Rectal smooth muscle tissue (tissue), 1 donor: ENCODE results near the gene TTC39C.
"Not testable (repeated sequence)": the region's sequence is repeated elsewhere in the genome, so short reads cannot be mapped to it uniquely, and the experiment has no call there.

Source experiments
- H3K27ac ChIP-seq: one replicate; pipeline ENCODE4 v1.7.0; 2013; ENCODE audit warnings: low read depth, low read length, inconsistent platforms
- H3K27me3 ChIP-seq: one replicate; pipeline ENCODE4 v1.7.0; 2013; ENCODE audit warnings: low read length; ENCODE audit not compliant: control insufficient read depth, insufficient read depth
- H3K36me3 ChIP-seq: one replicate; pipeline ENCODE4 v1.7.0; 2013; ENCODE audit warnings: low read length; ENCODE audit not compliant: control insufficient read depth, insufficient read depth
- H3K4me1 ChIP-seq: one replicate; pipeline ENCODE4 v1.7.0; 2013; ENCODE audit warnings: low read length; ENCODE audit not compliant: control insufficient read depth, insufficient read depth
- H3K4me3 ChIP-seq: one replicate; pipeline ENCODE4 v1.7.0; 2013; ENCODE audit warnings: low read length
- H3K9ac ChIP-seq: one replicate; pipeline ENCODE4 v1.7.0; 2013; ENCODE audit warnings: low read length

The TTC39C gene

DNA sequence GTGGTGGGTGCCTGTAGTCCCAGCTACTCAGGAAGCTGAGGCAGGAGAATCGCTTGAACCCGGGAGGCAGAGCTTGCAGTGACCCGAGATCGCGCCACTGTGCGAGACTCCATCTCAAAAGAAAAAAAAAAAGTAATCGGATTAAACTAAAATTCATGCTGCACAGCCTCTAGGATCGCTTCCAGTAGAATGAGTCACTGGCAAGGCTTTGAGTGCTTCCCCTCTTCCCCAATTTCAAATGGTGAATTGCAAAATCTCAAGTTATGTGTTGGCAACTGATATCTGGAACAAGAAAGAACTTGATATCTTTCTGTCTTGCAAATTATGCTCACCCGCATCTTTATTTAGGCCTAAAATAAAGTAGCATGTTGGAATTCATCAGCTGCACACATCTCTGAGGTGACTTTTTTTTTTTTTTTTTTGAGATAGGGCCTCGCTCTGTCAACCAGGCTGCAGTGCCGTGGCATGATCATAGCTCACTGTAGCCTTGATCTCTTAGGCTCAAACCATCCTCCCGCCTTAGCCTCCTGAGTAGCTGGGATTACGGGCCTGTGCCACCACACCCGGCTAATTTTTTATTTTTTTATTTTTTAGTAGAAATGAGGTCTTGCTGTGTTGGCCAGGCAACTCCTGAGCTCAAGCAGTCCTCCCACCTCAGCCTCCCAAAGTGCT, 12.7 kb downstream of the TTC39C start:
- Histone ChIP-seq H3K4me1 (no peaks in the 10 kb centered on the region), H3K9ac (no peak overlapping the region), H3K36me3 (no peaks in the 10 kb centered on the region), H3K4me3 (no peak overlapping the region), H3K27me3 (no peaks in the 10 kb centered on the region), H3K27ac (no peak overlapping the region)

DNA sequence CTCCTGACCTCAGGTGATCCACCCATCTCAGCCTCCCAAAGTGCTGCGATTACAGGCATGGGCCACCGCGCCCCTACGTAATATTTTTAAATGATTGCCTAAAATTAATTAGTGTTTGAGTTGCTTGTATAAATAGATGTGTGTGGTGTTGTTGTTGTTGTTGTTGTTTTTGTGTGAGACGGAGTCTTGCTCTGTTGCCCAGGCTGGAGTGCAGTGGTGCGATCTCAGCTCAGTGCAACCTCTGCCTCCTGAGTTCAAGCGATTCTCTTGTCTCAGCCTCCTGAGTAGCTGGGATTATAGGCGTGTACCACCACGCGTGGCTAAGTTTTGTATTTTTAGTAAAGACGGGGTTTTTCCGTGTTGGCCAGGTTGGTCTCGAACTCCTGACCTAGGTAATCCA, 14.4 kb downstream of the TTC39C start:
- not testable (repeated sequence) for H3K27me3 ChIP-seq, H3K27ac ChIP-seq, H3K4me3 ChIP-seq, H3K9ac ChIP-seq, H3K4me1 ChIP-seq, H3K36me3 ChIP-seq

DNA sequence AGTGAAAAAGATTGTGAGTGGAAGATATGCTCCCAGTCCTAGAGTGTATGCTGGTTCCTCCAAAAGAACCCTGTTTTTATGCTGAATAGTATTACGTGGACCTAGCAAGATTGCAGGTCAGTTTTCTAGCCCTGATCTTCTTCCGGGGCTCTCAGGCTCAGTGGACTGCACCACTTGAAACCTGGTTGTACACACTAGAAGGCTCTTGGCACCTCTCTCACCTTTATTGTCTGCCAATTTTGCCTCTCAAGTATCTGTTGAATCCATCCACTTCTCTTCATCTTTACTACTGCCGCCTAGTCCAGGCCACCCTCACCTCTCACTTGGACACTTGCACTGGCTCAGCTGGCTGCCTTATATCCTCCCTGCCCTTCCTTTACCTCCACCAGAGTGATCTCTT, 16.8 kb downstream of the TTC39C start:
- Histone ChIP-seq H3K9ac (no peak overlapping the region), H3K27me3 (no peaks in the 10 kb centered on the region), H3K4me1 (no peaks in the 10 kb centered on the region), H3K36me3 (no peaks in the 10 kb centered on the region), H3K4me3 (no peak overlapping the region), H3K27ac (no peak overlapping the region)

DNA sequence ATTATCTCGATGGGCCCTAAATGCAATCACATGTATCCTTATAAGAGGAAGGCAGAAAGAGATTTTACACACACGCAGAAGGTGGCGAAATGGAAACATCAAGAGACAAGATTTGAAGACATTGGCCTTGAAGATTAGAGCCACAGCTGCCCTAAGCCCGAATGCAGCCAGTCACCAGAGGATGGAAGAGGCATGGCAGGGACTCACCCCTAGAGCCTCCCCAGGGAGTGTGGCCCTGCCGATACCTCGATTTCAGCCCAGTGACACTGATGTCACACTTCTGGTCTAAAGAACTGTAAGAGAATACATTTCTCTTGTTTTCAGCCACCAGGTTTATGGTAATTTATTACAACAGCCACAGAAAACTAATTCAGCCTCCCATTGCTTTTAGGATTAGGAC, 17.4 kb downstream of the TTC39C start:
- H3K27ac ChIP-seq: no peak overlapping the region
- H3K9ac ChIP-seq: no peak overlapping the region
- no peak overlapping the region for H3K4me3 ChIP-seq
- no peaks in the 10 kb centered on the region for H3K27me3 ChIP-seq
- H3K36me3 ChIP-seq: no peaks in the 10 kb centered on the region
- H3K4me1 ChIP-seq: no peaks in the 10 kb centered on the region

DNA sequence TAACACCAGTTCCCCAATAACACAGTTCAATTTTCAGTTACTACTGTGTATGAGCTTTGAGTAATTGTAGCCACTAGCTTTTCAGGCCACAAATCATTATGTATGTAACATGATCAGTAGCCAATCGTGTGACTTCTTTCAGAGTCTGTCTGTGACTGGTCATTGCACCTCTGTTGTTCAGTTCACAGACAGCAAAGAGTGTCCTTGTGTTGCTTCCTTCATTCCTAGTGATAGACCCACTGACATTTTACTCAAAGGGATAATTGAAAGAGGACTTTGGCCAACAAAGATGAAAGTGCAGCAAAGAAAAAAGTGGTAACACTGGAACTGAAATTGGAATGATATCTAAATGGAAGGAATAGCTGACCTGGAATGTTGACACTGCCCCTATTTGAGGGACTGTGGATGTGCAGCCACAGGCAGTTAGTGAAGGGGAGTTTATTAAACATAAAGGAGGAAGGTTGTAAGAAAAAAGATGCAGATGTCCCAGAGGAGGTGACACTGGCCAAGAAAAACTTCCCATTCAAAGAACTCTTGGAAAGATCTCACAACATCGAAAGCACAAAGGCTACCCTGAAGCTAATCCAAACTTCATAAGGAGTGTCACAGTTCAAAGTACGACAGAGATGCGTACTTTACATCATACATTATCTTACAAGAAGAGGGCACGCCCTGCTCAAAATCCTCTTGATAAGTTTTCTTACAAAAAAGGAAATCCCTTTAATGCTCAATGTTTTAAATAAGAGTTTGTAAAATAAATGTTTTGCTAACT, 19.3 kb downstream of the TTC39C start:
- Histone ChIP-seq H3K36me3 (no peaks in the 10 kb centered on the region), H3K9ac (no peak overlapping the region), H3K4me1 (no peaks in the 10 kb centered on the region), H3K4me3 (no peak overlapping the region), H3K27ac (no peak overlapping the region), H3K27me3 (no peaks in the 10 kb centered on the region)

DNA sequence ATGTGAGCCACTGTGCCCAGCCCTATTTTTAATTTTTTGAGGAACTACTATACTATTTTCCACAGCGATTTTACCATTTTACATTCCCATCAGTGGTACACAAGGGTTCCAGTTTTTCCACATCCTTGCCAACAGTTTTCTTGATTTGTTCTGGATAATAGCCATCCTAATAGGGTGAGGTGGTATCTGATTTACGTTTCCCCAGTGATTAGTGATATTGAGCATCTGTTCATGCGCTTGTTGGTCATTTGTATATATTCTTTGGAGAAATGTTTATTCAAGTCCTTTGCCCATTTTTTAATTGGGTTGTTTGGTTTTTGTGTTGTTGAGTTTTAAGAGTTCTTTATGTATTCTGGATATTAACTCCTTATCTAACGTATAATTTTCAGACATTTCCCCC, 20.8 kb downstream of the TTC39C start:
- Histone ChIP-seq H3K9ac (no peak overlapping the region), H3K27ac (no peak overlapping the region), H3K4me1 (no peaks in the 10 kb centered on the region)

GRCh38 chr18:24039671-24040070, 25.1 kb downstream of the TTC39C start:
- Histone ChIP-seq H3K36me3 (no peaks in the 10 kb centered on the region), H3K27ac (no peak overlapping the region), H3K4me1 (no peaks in the 10 kb centered on the region), H3K9ac (no peak overlapping the region), H3K27me3 (no peaks in the 10 kb centered on the region), H3K4me3 (no peak overlapping the region)

More for the DNA sequence above, 20.8 kb downstream of the TTC39C start:
- Histone ChIP-seq H3K27me3 (no peaks in the 10 kb centered on the region), H3K4me3 (no peak overlapping the region), H3K36me3 (no peaks in the 10 kb centered on the region)

- Histone ChIP-seq H3K27me3 (no peaks in the 10 kb centered on the region), H3K36me3 (no peaks in the 10 kb centered on the region), H3K27ac (no peak overlapping the region), H3K4me3 (no peak overlapping the region), H3K4me1 (no peaks in the 10 kb centered on the region), H3K9ac (no peak overlapping the region)
Measured at GRCh38 chr18:24041691-24042090, 27.1 kb downstream of the TTC39C start.

- Histone ChIP-seq H3K36me3 (no peaks in the 10 kb centered on the region), H3K27ac (no peak overlapping the region), H3K4me1 (no peaks in the 10 kb centered on the region), H3K4me3 (no peak overlapping the region), H3K27me3 (no peaks in the 10 kb centered on the region), H3K9ac (no peak overlapping the region)
Measured at GRCh38 chr18:24043403-24043802, 28.8 kb downstream of the TTC39C start.

GRCh38 chr18:24048261-24048660, 33.7 kb downstream of the TTC39C start:
- Histone ChIP-seq H3K4me1 (no peaks in the 10 kb centered on the region), H3K9ac (no peak overlapping the region), H3K27ac (no peak overlapping the region), H3K4me3 (no peak overlapping the region), H3K36me3 (no peaks in the 10 kb centered on the region), H3K27me3 (no peaks in the 10 kb centered on the region)

DNA sequence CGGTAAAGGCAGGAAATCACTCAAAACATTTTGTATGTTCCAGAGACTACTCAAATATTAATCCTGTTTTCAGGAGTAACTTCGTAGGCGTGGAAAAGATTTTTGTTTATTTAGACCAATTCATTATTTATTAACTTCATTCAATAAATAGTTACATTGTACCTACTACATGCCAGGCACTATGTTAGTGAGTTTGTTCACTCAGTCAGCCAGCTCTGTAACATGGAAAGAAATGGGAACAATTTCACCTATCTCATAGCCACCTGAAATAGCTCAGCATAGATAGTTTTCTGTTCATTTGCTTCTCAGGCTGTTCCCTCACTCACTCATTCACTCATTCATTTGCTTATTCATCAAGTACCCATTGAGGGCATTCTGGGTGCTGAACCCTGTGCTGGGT, 34.6 kb downstream of the TTC39C start:
- Histone ChIP-seq H3K9ac (no peak overlapping the region), H3K27ac (no peak overlapping the region)

DNA sequence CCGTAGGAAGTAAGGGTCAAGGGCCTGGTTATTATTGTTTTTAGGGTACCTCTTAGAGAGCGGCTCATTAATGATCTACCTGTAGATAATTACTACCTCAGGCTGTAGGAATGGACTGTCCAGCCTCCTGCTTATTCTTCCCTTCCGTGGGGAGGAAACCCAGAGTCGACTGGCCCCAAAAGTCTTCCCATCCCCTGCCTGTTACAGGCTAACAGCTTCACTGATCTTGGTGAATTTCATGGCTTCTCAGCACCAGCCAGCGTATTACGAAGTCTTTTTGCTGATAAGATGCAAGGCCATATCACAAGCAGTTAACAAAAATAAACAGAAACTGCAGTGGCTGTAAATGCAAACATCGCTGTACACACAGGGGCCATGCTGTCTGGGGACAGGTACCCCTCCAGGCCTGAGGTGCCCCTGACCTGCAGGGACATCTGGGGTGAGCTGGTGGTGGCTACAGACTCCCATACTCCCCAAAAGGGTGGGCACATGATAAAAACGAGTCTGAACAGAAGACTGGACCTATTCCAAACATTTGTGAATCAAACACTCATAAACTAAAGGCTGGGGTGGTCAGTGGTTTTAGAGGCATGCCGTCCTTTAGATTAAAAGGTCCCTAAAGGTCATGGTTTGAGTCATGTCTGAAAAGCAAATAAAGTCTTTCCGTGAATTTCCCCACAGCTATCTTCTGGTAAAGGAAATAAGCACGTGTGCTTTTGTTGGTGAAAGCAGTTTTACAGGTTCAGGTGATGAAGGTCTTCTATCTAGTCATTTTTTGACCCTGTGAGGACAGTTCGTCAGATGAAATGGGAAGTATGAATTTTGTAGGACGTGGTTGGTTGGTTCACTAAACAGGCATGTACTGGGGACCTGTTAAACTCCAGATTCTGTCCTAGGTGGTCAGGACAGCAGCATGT, 36.7 kb downstream of the TTC39C start:
- H3K36me3 ChIP-seq: no peaks in the 10 kb centered on the region
- H3K9ac ChIP-seq: no peak overlapping the region
- H3K27me3 ChIP-seq: no peaks in the 10 kb centered on the region
- H3K27ac ChIP-seq: no peak overlapping the region
- H3K4me1 ChIP-seq: no peaks in the 10 kb centered on the region
- no peak overlapping the region for H3K4me3 ChIP-seq

More for the DNA sequence above, 34.6 kb downstream of the TTC39C start:
- H3K27me3 ChIP-seq: no peaks in the 10 kb centered on the region
- H3K4me1 ChIP-seq: no peaks in the 10 kb centered on the region
- H3K4me3 ChIP-seq: no peak overlapping the region
- H3K36me3 ChIP-seq: no peaks in the 10 kb centered on the region
